HepG2 (cell line): ENCODE data around the gene HS3ST1. TPM values are rescaled to one million over a fixed set of nuclear protein-coding genes. Genes with fewer than 3 reads are reported as not detected.

Experiments
- ATAC-seq: fragments of 200-7000 bp; cut with Tn5 transposase; 3 replicates; pipeline ENCODE4 v1.9.1; 2020; ENCODE audit warnings: mild to moderate bottlenecking, moderate library complexity
- Bru-seq: library from RNA; stranded (reverse); fragments of 400-500 nt; gene quantifications from one replicate; lab custom pipeline; 2021; lab: Mats Ljungman, UMichigan
- BruChase-seq, 2 experiments: library from RNA; stranded (reverse); fragments of 400-500 nt; gene quantifications; one replicate each; lab custom pipeline; 2021; lab: Mats Ljungman, UMichigan
- BruUV-seq: library from RNA; stranded (reverse); fragments of 400-500 nt; replicated peaks from 2 replicates; lab custom pipeline; 2021; lab: Mats Ljungman, UMichigan
- CTCF ChIA-PET: fragments of 300-600 bp; formaldehyde crosslinking; extraction: SDS; loops from one replicate; lab custom pipeline; 2021; ENCODE audit warnings: low total read pairs, inconsistent platforms, low intra/inter-chr PET ratio; lab: Yijun Ruan, JAX
- POLR2A ChIA-PET: fragments of 350-600 bp; sonication (Branson Sonifier 250); formaldehyde crosslinking; loops from one replicate; lab custom pipeline; 2020; ENCODE audit warnings: antibody characterized with exemption, inconsistent platforms; lab: Yijun Ruan, JAX
- DNase-seq: peaks from one replicate; pipeline ENCODE4 v3.0.0-alpha.2; 2015; ENCODE audit warnings: low spot score
- FAIRE-seq: peaks from 3 replicates; lab custom pipeline; 2011; peaks lifted over from hg19 to GRCh38; lab: Jason Lieb, UNC
- H2AFZ ChIP-seq: one replicate; pipeline ENCODE4 v1.6.1; 2011; ENCODE audit warnings: low read length, inconsistent platforms
- H3K27ac ChIP-seq: fragments of 300-600 bp; 3 replicates; pipeline ENCODE4 v1.8.0; 2011; ENCODE audit warnings: mixed run types, mild to moderate bottlenecking, mixed read lengths, low read length, inconsistent platforms; ENCODE audit not compliant: insufficient read depth; ENCODE audit errors: extremely low read length
- H3K27me3 ChIP-seq, 2 experiments: fragments of 200-600 bp in 1 of 2; 2 replicates in 1 of 2; 3 replicates in 1 of 2; pipeline versions ENCODE4 v1.6.0 to v1.8.0; 2011; ENCODE audit warnings: low read length in 2 of 2, mild to moderate bottlenecking in 2 of 2, moderate library complexity in 2 of 2, inconsistent platforms in 1 of 2; ENCODE audit not compliant: insufficient read depth in 2 of 2, control insufficient read depth in 1 of 2
- H3K36me3 ChIP-seq, 2 experiments: fragments of 200-600 bp in 1 of 2; replicated peaks in 1 of 2; 2 replicates in 1 of 2; 3 replicates in 1 of 2; pipeline versions ENCODE4 v1.5.1 to v1.8.0; 2011; ENCODE audit warnings: low read length in 2 of 2, inconsistent platforms in 1 of 2; ENCODE audit not compliant: insufficient read depth in 2 of 2, control insufficient read depth in 1 of 2
- H3K4me1 ChIP-seq: 2 replicates; pipeline ENCODE4 v1.5.1; 2012; ENCODE audit warnings: low read length, inconsistent platforms; ENCODE audit not compliant: insufficient read depth
- H3K4me2 ChIP-seq: 2 replicates; pipeline ENCODE4 v1.6.0; 2011; ENCODE audit warnings: low read depth, low read length, inconsistent platforms
- H3K4me3 ChIP-seq, 3 experiments: fragments of 200-600 bp in 1 of 3; sonication (generic), shearing (Covaris generic) in 1 of 3; replicated peaks in 1 of 3; 2 replicates each; pipeline ENCODE4 v1.5.1; 2011 to 2016; ENCODE audit warnings: low read length in 3 of 3, inconsistent platforms in 2 of 3, low read depth in 2 of 3, mild to moderate bottlenecking in 2 of 3, control low read depth in 1 of 3, mixed read lengths in 1 of 3; ENCODE audit not compliant: insufficient read depth in 1 of 3
- H3K79me2 ChIP-seq: one replicate; pipeline ENCODE4 v1.6.1; 2011; ENCODE audit warnings: low read length, inconsistent platforms; ENCODE audit not compliant: insufficient read depth
- H3K9ac ChIP-seq: 2 replicates; pipeline ENCODE4 v1.6.0; 2011; ENCODE audit warnings: mild to moderate bottlenecking, low read depth, low read length, inconsistent platforms; ENCODE audit not compliant: insufficient read depth
- H3K9me3 ChIP-seq: 2 replicates; pipeline ENCODE4 v1.5.1; 2012; ENCODE audit warnings: mild to moderate bottlenecking, low read length
- H4K20me1 ChIP-seq: 2 replicates; pipeline ENCODE4 v1.6.0; 2011; ENCODE audit warnings: inconsistent platforms, mild to moderate bottlenecking, low read length, moderate library complexity; ENCODE audit not compliant: insufficient read depth
- ZFP90 ChIP-seq: sonication (generic); formaldehyde crosslinking; IDR thresholded peaks from 2 replicates; pipeline ENCODE4 v1.8.0; 2022; ENCODE audit warnings: missing genetic modification reagents, mild to moderate bottlenecking, inconsistent platforms, borderline replicate concordance
- WGBS: methylation state at CpG from one replicate; pipeline ENCODE4 v1.1.6; 2017; ENCODE audit warnings: low lambda C conversion rate; 5-methylcytosine and 5-hydroxymethylcytosine counted together
- in situ Hi-C: cut with HindIII; loops from 2 replicates; pipeline ENCODE4 v1.10.0; 2017; ENCODE audit warnings: low pct_unique_long_range_greater_than_20kb; ENCODE audit not compliant: extremely low pct_ligation_motif_present
- intact Hi-C: fragments of 100-400 bp; cut with micrococcal nuclease; formaldehyde crosslinking; loops from one replicate; pipeline ENCODE4 v1.10.0; 2022; ENCODE audit not compliant: unreplicated experiment
- long read RNA-seq, 2 experiments: library from RNA in 1 of 2; library from polyadenylated mRNA in 1 of 2; stranded (forward) in 1 of 2; unstranded in 1 of 2; transcript quantifications; one replicate each; pipeline ENCODE4 v2.0.0, GENCODE V29; 2019 to 2022
- polyA minus RNA-seq, 3 experiments: library from RNA; depleted of rRNA, polyadenylated mRNA; stranded (reverse); fragments of >200 nt; gene quantifications; 2 replicates each; pipeline ENCODE4 v1.2.3, GENCODE V29; 2011; ENCODE audit warnings: low replicate concordance in 1 of 3
- polyA plus RNA-seq, 8 experiments: library from polyadenylated mRNA; depleted of rRNA in 3 of 8; stranded (reverse) in 7 of 8; unstranded in 1 of 8; fragments of >200 nt; fragmentation: Illumina TruSeq in 4 of 8; extraction: Trizol in 4 of 8; gene quantifications; 2 replicates each; pipeline versions ENCODE4 v1.2.1 to v1.2.3, GENCODE V29; 2011 to 2016; ENCODE audit warnings: low read depth in 4 of 8, missing spikeins in 1 of 8, mixed read lengths in 1 of 8; ENCODE audit not compliant: insufficient read depth in 1 of 8
- total RNA-seq, 5 experiments: library from RNA; depleted of rRNA; stranded (reverse); fragments of >200 nt; fragmentation: Illumina TruSeq; extraction: Trizol; gene quantifications; 2 replicates each; pipeline ENCODE4 v1.2.3, GENCODE V29; 2016; ENCODE audit warnings: low read depth in 1 of 5
- TF ChIP-seq, protein P1 (sequence below): sonication (generic); formaldehyde crosslinking; IDR thresholded peaks from 2 replicates; pipeline ENCODE4 v1.5.0; 2020; ENCODE audit warnings: mild to moderate bottlenecking, missing genetic modification reagents, borderline replicate concordance
- TF ChIP-seq, protein P2 (sequence below): sonication (generic); formaldehyde crosslinking; IDR thresholded peaks from one replicate; pipeline ENCODE4 v1.5.1; 2020; ENCODE audit warnings: mild to moderate bottlenecking, missing genetic modification reagents; ENCODE audit errors: not compliant biosample characterization

Gene HS3ST1
- total RNA-seq (2016; rRNA removed; fragmentation: Illumina TruSeq; extraction: Trizol) (not detected in 2 replicates), polyA plus RNA-seq (2011; rRNA removed) (not detected in 2 replicates), polyA minus RNA-seq (2011; rRNA and poly(A)+ RNA removed; ENCODE audit: low replicate concordance) (0.26 TPM in 1 of 2 replicates, not detected in the other), Bru-seq, nascent RNA (not detected), BruChase-seq, experiment 1, labeled RNA remaining after a 6-hour chase (not detected), BruChase-seq, experiment 2, labeled RNA remaining after a 2-hour chase (not detected)
- not detected in 2 replicates for total RNA-seq (2016; cell fraction: cytosol; rRNA removed; fragmentation: Illumina TruSeq; extraction: Trizol; ENCODE audit: low read depth)
- total RNA-seq (2016; cell fraction: insoluble cytoplasmic fraction; rRNA removed; fragmentation: Illumina TruSeq; extraction: Trizol), result not detected in 2 replicates
- total RNA-seq (2016; cell fraction: membrane; rRNA removed; fragmentation: Illumina TruSeq; extraction: Trizol), result not detected in 2 replicates
- total RNA-seq (2016; cell fraction: nucleus; rRNA removed; fragmentation: Illumina TruSeq; extraction: Trizol), result not detected in 2 replicates
- polyA plus RNA-seq (2011; cell fraction: cytosol; rRNA removed), result not detected in 2 replicates
- not detected in 2 replicates for polyA plus RNA-seq (2011; cell fraction: nucleus; rRNA removed)
- not detected in 2 replicates for polyA plus RNA-seq (2012)
- polyA plus RNA-seq (2016; cell fraction: cytosol; fragmentation: Illumina TruSeq; extraction: Trizol; ENCODE audit: low read depth), result not detected in 2 replicates
- polyA plus RNA-seq (2016; cell fraction: insoluble cytoplasmic fraction; fragmentation: Illumina TruSeq; extraction: Trizol; ENCODE audit: low read depth), result not detected in 2 replicates
- polyA plus RNA-seq (2016; cell fraction: membrane; fragmentation: Illumina TruSeq; extraction: Trizol; ENCODE audit: low read depth), result not detected in 2 replicates
- polyA plus RNA-seq (2016; cell fraction: nucleus; fragmentation: Illumina TruSeq; extraction: Trizol; ENCODE audit: insufficient read depth, low read depth), result not detected in 2 replicates
- polyA minus RNA-seq (2011; cell fraction: cytosol; rRNA and poly(A)+ RNA removed), result not detected in 2 replicates
- not detected in 2 replicates for polyA minus RNA-seq (2011; cell fraction: nucleus; rRNA and poly(A)+ RNA removed)
- long read RNA-seq, experiment 1, result 0 reads
- long read RNA-seq, experiment 2, result 0 reads

DNA sequence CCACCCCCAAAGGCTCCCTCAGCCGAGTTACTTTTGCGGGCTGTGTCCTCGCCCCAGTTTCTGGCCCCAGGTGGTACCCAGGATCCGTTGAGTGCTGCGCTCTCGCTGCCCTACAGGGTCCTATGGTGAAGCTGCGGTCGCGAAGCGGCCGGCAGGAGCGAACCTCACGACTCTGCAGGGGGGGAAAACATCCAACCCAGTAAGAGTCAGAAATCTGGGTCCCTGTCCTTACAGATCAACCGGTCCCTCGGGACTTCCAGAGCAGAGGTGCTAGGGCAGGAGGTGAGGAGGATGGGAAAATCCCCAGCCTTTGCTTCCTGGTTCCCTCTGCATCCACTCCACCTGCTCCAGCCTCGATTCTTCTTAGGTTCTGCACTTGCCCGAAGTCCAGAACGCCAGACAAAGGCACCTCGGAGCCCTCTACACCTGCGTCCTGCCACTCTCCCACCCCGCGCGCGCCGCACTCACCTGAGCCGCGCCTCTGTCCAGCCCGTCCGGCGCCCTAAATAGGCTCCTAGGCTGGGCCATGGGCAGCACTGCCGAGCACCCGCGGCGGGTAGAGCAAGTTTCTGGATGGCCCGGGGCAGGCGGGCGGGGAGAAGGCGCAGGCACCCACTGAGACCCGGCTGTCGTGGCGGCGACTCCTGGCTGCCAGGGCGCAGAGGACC lies at the start of gene HS3ST1:
Gene HS3ST1, minus strand, starts transcription at position 664 of the 668 bp plus-strand sequence. CDS start 28,889 bp downstream, outside the sequence.
- peaks cover 0 to 1% of the 10 kb centered on the region in 2 experiments; a peak in 1 of 5 replicates for H3K27me3 ChIP-seq
- peak; percentile 29 for ATAC-seq
- in situ Hi-C loops, result no loop called here
- no peaks in the 10 kb centered on the region for H3K79me2 ChIP-seq
- no peaks in the 10 kb centered on the region for H3K4me1 ChIP-seq
- H3K4me2 ChIP-seq, result peak within 1 kb of the TSS; percentile 12; the same call in 1 of the 2 replicates
- H3K4me3 ChIP-seq, result peak within 1 kb of the TSS in 1 of 3 experiments; percentile 16; a peak in 1 of 6 replicates
- 55% methylated on average over 33 of the region's 43 CpGs for WGBS
- no peak for DNase-seq
- H3K36me3 ChIP-seq, result no peaks in the 10 kb centered on the region
- TF ChIP-seq, protein P1, sequence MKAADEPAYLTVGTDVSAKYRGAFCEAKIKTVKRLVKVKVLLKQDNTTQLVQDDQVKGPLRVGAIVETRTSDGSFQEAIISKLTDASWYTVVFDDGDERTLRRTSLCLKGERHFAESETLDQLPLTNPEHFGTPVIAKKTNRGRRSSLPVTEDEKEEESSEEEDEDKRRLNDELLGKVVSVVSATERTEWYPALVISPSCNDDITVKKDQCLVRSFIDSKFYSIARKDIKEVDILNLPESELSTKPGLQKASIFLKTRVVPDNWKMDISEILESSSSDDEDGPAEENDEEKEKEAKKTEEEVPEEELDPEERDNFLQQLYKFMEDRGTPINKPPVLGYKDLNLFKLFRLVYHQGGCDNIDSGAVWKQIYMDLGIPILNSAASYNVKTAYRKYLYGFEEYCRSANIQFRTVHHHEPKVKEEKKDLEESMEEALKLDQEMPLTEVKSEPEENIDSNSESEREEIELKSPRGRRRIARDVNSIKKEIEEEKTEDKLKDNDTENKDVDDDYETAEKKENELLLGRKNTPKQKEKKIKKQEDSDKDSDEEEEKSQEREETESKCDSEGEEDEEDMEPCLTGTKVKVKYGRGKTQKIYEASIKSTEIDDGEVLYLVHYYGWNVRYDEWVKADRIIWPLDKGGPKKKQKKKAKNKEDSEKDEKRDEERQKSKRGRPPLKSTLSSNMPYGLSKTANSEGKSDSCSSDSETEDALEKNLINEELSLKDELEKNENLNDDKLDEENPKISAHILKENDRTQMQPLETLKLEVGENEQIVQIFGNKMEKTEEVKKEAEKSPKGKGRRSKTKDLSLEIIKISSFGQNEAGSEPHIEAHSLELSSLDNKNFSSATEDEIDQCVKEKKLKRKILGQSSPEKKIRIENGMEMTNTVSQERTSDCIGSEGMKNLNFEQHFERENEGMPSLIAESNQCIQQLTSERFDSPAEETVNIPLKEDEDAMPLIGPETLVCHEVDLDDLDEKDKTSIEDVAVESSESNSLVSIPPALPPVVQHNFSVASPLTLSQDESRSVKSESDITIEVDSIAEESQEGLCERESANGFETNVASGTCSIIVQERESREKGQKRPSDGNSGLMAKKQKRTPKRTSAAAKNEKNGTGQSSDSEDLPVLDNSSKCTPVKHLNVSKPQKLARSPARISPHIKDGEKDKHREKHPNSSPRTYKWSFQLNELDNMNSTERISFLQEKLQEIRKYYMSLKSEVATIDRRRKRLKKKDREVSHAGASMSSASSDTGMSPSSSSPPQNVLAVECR (CRISPR knock-in tag), result no peak
- TF ChIP-seq ZFP90 (CRISPR knock-in tag), result no peak
- TF ChIP-seq, protein P2, sequence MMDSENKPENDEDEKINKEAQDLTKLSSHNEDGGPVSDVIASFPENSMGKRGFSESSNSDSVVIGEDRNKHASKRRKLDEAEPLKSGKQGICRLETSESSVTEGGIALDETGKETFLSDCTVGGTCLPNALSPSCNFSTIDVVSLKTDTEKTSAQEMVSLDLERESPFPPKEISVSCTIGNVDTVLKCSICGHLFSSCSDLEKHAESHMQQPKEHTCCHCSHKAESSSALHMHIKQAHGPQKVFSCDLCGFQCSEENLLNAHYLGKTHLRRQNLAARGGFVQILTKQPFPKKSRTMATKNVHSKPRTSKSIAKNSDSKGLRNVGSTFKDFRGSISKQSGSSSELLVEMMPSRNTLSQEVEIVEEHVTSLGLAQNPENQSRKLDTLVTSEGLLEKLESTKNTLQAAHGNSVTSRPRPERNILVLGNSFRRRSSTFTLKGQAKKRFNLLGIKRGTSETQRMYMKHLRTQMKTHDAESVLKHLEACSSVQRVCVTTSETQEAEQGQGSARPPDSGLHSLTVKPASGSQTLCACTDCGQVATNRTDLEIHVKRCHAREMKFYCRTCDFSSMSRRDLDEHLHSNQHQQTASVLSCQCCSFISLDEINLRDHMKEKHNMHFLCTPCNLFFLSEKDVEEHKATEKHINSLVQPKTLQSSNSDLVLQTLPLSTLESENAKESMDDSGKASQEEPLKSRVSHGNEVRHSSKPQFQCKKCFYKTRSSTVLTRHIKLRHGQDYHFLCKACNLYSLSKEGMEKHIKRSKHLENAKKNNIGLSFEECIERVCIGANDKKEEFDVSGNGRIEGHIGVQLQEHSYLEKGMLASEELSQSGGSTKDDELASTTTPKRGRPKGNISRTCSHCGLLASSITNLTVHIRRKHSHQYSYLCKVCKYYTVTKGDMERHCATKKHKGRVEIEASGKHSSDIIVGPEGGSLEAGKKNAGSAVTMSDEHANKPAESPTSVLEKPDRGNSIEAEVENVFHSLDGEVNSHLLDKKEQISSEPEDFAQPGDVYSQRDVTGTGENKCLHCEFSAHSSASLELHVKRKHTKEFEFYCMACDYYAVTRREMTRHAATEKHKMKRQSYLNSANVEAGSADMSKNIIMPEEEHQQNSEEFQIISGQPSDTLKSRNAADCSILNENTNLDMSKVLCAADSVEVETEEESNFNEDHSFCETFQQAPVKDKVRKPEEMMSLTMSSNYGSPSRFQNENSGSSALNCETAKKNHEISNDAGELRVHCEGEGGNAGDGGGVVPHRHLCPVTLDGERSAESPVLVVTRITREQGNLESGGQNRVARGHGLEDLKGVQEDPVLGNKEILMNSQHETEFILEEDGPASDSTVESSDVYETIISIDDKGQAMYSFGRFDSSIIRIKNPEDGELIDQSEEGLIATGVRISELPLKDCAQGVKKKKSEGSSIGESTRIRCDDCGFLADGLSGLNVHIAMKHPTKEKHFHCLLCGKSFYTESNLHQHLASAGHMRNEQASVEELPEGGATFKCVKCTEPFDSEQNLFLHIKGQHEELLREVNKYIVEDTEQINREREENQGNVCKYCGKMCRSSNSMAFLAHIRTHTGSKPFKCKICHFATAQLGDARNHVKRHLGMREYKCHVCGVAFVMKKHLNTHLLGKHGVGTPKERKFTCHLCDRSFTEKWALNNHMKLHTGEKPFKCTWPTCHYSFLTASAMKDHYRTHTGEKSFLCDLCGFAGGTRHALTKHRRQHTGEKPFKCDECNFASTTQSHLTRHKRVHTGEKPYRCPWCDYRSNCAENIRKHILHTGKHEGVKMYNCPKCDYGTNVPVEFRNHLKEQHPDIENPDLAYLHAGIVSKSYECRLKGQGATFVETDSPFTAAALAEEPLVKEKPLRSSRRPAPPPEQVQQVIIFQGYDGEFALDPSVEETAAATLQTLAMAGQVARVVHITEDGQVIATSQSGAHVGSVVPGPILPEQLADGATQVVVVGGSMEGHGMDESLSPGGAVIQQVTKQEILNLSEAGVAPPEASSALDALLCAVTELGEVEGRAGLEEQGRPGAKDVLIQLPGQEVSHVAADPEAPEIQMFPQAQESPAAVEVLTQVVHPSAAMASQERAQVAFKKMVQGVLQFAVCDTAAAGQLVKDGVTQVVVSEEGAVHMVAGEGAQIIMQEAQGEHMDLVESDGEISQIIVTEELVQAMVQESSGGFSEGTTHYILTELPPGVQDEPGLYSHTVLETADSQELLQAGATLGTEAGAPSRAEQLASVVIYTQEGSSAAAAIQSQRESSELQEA (CRISPR knock-in tag), result no peak
- no peak within 1 kb of the TSS for H3K27ac ChIP-seq
- POLR2A ChIA-PET, result no interaction called here
- no peak for FAIRE-seq
- CTCF ChIA-PET, result no interaction called here
- H3K9me3 ChIP-seq, result no peaks in the 10 kb centered on the region
- no peak within 1 kb of the TSS for H3K9ac ChIP-seq
- intact Hi-C loops, result no loop called here
- no peak within 1 kb of the TSS for H2AFZ ChIP-seq
- BruUV-seq, result no TSS peak
- H4K20me1 ChIP-seq, result no peaks in the 10 kb centered on the region
